Adrenal gland (tissue), 12 donors: ENCODE measurements around the gene PDIA5. TPM values are rescaled to one million over a fixed set of nuclear protein-coding genes. Genes with fewer than 3 reads are reported as not detected.

ENCODE experiments used
- DNase-seq, 7 donors: peaks; one replicate each; pipeline ENCODE4 v3.0.0-alpha.2; 2019 to 2020
- H3K27ac ChIP-seq, 5 donors: fragments of 200-600 bp; sonication (generic) in 4 of 5; 1 replicate in 3 of 5; 2 replicates in 2 of 5; pipeline versions ENCODE4 v1.5.1 to v1.8.0; 2016 to 2020; ENCODE audit warnings: mild to moderate bottlenecking in 1 of 5
- H3K27me3 ChIP-seq: fragments of 200-600 bp; 2 replicates; pipeline ENCODE4 v1.8.0; 2021
- H3K36me3 ChIP-seq, 2 donors: fragments of 200-600 bp; replicated peaks in 1 of 2; 1 replicate in 1 of 2; 2 replicates in 1 of 2; pipeline versions ENCODE4 v1.5.1 to v1.8.0; 2018 to 2022
- H3K4me1 ChIP-seq, 2 donors: fragments of 200-600 bp; replicated peaks in 1 of 2; 1 replicate in 1 of 2; 2 replicates in 1 of 2; pipeline versions ENCODE4 v1.5.1 to v1.8.0; 2018 to 2021
- H3K4me3 ChIP-seq, 4 donors: fragments of 200-600 bp; sonication (generic) in 3 of 4; one replicate each; pipeline ENCODE4 v1.5.1; 2016 to 2018
- H3K9me3 ChIP-seq, 3 donors: fragments of 200-600 bp; sonication (generic) in 1 of 3; replicated peaks in 1 of 3; 1 replicate in 2 of 3; 2 replicates in 1 of 3; pipeline versions ENCODE4 v1.5.1 to v1.8.0; 2016 to 2021
- POLR2A ChIP-seq, 2 donors: fragments of 450-650 bp; IDR thresholded peaks; one replicate each; pipeline ENCODE4 v1.6.1; 2017; ENCODE audit warnings: antibody characterized with exemption in 2 of 2, mild to moderate bottlenecking in 2 of 2, moderate library complexity in 1 of 2
- WGBS, 4 donors: extraction: QIAGEN DNeasy Blood & Tissue Kit in 2 of 4; methylation state at CpG; one replicate each; pipeline versions ENCODE4 v1.1.5 to v1.1.7; 2013 to 2017; 5-methylcytosine and 5-hydroxymethylcytosine counted together
- intact Hi-C, 2 donors: fragments of 100-400 bp; cut with DNase I; formaldehyde crosslinking; loops; one replicate each; pipeline versions ENCODE4 v1.14.1 to v1.15.0; 2022 to 2023
- polyA plus RNA-seq, 3 donors: library from polyadenylated mRNA; stranded (reverse); fragments of 200-250 nt in 2 of 3; fragments of 350-450 nt in 1 of 3; fragmentation: Illumina TruSeq in 1 of 3; extraction: RNeasy Lipid Tissue Mini Kit (QIAGEN cat#74804) in 1 of 3; gene quantifications; one replicate each; pipeline ENCODE4 v1.2.3, GENCODE V29; 2013 to 2014
- total RNA-seq, 9 donors: library from RNA; depleted of rRNA in 4 of 9; stranded (reverse); fragments of >200 nt in 4 of 9; fragments of 120-200 nt in 1 of 9; fragmentation: NEBNext Ultra II Directional in 1 of 9; extraction: Animal tissue kit (Norgen Biotek cat#: 25700) in 1 of 9; gene quantifications; one replicate each; pipeline versions ENCODE4 v1.1.0 to v1.2.4, GENCODE V29; 2013 to 2023
- TF ChIP-seq, protein P1 (sequence below), 6 experiments: fragments of 450-650 bp in 4 of 6; fragments of 200-600 bp in 2 of 6; sonication (generic) in 1 of 6; IDR thresholded peaks; 1 replicate in 5 of 6; 2 replicates in 1 of 6; pipeline versions ENCODE4 v1.5.1 to v1.8.0; 2016 to 2021; ENCODE audit warnings: antibody characterized with exemption in 6 of 6, mild to moderate bottlenecking in 2 of 6, moderate library complexity in 1 of 6
- donor health status: healthy with polysubstance abuse.
- donor health status: Bipolar disorder and iron deficiency.
- donor health status: DM: yes; HTN: yes; CAD: no.
- donor health status: DM: no; HTN: no; CAD: no.
- donor health status: DM: no; HTN: no; CAD: no.
- donor health status: DM: yes; HTN: yes; CAD: no.

The PDIA5 gene
- total and polyA plus RNA-seq, 12 donors, result 18.9 to 88.9 (median 50.9) TPM

- no peaks in the 10 kb centered on the region for H3K4me1 ChIP-seq
- no peak for DNase-seq
- intact Hi-C loops, result no loop called here
Observed at GRCh38 chr3:123060054-123060453, 6.8 kb upstream of the PDIA5 start.

DNA sequence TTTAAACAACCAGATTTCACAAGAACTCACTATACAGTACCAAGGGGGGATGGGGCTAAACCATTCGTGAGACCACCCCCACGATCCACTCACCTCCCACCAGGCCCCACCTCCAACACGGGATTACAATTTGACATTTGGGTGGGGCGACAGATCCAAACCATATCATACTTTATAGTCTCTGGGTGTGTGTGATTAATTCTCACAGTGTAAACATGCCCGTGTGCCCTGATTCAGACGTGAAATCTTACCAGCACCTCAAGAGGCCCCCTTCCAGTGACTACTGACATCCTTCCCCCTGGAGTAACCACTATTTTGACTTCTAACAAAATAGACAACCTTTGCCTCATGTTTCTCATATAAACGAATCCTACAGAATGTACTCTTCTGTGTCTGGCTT is 5.0 kb upstream of the PDIA5 start:
- H3K36me3 ChIP-seq, result no peaks in the 10 kb centered on the region
- peaks cover 0 to 4% of the 10 kb centered on the region in 2 donors for H3K4me1 ChIP-seq
- no peaks in the 10 kb centered on the region for H3K9me3 ChIP-seq
- H3K27me3 ChIP-seq, result no peaks in the 10 kb centered on the region
- DNase-seq, result no peak
- no peak overlapping the region for H3K4me3 ChIP-seq
- TF ChIP-seq, protein P1, sequence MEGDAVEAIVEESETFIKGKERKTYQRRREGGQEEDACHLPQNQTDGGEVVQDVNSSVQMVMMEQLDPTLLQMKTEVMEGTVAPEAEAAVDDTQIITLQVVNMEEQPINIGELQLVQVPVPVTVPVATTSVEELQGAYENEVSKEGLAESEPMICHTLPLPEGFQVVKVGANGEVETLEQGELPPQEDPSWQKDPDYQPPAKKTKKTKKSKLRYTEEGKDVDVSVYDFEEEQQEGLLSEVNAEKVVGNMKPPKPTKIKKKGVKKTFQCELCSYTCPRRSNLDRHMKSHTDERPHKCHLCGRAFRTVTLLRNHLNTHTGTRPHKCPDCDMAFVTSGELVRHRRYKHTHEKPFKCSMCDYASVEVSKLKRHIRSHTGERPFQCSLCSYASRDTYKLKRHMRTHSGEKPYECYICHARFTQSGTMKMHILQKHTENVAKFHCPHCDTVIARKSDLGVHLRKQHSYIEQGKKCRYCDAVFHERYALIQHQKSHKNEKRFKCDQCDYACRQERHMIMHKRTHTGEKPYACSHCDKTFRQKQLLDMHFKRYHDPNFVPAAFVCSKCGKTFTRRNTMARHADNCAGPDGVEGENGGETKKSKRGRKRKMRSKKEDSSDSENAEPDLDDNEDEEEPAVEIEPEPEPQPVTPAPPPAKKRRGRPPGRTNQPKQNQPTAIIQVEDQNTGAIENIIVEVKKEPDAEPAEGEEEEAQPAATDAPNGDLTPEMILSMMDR (IDR thresholded peaks at IDR 0.05), result no peak
- TF ChIP-seq POLR2A (IDR thresholded peaks at IDR 0.05), result no peak
- intact Hi-C loops, result no loop called here
- H3K27ac ChIP-seq, result no peak overlapping the region
- 80 to 87% (median 83%) methylated on average over 7 of the region's 7 CpGs for WGBS, 4 donors

More at GRCh38 chr3:123060054-123060453, 6.8 kb upstream of the PDIA5 start:
- TF ChIP-seq, protein P1 (IDR thresholded peaks at IDR 0.05), result no peak
- TF ChIP-seq POLR2A (IDR thresholded peaks at IDR 0.05), result no peak
- no peaks in the 10 kb centered on the region for H3K9me3 ChIP-seq
- no peaks in the 10 kb centered on the region for H3K36me3 ChIP-seq
- H3K4me3 ChIP-seq, result no peak overlapping the region
- H3K27me3 ChIP-seq, result no peaks in the 10 kb centered on the region
- H3K27ac ChIP-seq, result no peak overlapping the region

DNA sequence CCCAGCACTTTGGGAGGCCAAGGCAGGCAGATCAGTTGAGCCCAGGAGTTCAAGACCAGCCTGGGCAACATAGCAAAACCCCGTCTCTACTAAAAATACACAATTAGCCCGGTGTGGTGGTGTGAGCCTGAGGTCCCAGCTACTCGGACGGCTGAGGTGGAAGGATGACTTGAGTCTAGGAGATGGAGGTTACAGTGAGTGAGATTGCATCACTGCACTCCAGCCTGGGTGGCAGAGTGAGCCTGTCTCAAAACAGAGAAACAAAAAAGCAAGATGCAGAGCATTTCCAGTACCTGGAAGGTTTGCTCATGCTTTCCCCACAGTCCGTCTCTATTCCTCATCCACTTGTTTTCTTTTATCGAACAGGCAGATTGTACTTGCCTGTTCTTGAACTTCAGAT is 3.8 kb upstream of the PDIA5 start:
- intact Hi-C loops, result no loop called here
- H3K27me3 ChIP-seq, result no peaks in the 10 kb centered on the region
- no peaks in the 10 kb centered on the region for H3K9me3 ChIP-seq
- TF ChIP-seq, protein P1 (IDR thresholded peaks at IDR 0.05), result no peak
- no peak for TF ChIP-seq POLR2A (IDR thresholded peaks at IDR 0.05)
- H3K4me1 ChIP-seq, result peaks cover 1 to 6% of the 10 kb centered on the region in 2 donors
- H3K4me3 ChIP-seq, result no peak overlapping the region
- DNase-seq, result no peak
- H3K27ac ChIP-seq, result no peak overlapping the region
- H3K36me3 ChIP-seq, result no peaks in the 10 kb centered on the region
- 92 to 97% (median 94%) methylated on average over 6 of the region's 6 CpGs for WGBS, 4 donors

DNA sequence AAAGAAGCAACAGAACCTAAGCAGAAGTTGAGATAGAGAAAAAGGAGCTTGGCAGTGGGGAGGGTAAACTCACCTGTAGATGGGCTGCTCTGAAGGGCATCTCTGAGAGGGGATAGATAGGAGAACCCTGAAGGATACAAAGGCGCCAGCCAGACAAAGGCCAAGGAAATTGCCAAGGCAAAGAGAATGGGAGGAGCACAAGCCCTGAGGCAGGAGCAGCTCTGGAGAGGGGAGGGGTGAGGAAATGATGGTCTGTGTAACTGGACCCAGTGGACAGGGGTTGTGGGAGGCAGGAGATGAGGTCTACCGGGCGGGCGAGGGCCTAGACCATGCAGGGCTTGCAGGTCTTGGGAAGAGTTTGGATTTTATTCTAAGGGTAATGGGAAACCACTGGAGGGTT is 2.3 kb upstream of the PDIA5 start:
- WGBS, 4 donors, result 92 to 100% (median 95%) methylated on average over 4 of the region's 4 CpGs
- intact Hi-C loops, result no loop called here

More for the DNA sequence above, 2.3 kb upstream of the PDIA5 start:
- Histone ChIP-seq H3K4me1 (peaks cover 10 to 11% of the 10 kb centered on the region in 2 donors), H3K27ac (no peak overlapping the region), H3K27me3 (no peaks in the 10 kb centered on the region), H3K9me3 (no peaks in the 10 kb centered on the region), H3K4me3 (no peak overlapping the region), H3K36me3 (no peaks in the 10 kb centered on the region)
- TF ChIP-seq, protein P1 (IDR thresholded peaks at IDR 0.05), result no peak
- TF ChIP-seq POLR2A (IDR thresholded peaks at IDR 0.05), result no peak
- no peak for DNase-seq
